NCI-H2171 treated with DMSO at 0.1 percent for 48 hours (cell line): Measurements from ENCODE around the gene PLXDC1.
"Not testable (repeated sequence)": the region's sequence is repeated elsewhere in the genome, so short reads cannot be mapped to it uniquely, and the experiment has no call there.

Source experiments
- DNase-seq: peaks from one replicate; lab custom pipeline; 2025; lab: John Stamatoyannopoulos, UW

Gene PLXDC1

GRCh38 chr17:39063681-39064069, 87.8 kb downstream of the PLXDC1 start:
- no peak for DNase-seq

- DNase-seq, result no peak
Measured at GRCh38 chr17:39062846-39063680, 88.4 kb downstream of the PLXDC1 start.

- DNase-seq, result no peak
Measured at GRCh38 chr17:39058524-39058923, 92.9 kb downstream of the PLXDC1 start.

- DNase-seq, result no peak
Measured at GRCh38 chr17:39057701-39058206, 93.7 kb downstream of the PLXDC1 start.

GRCh38 chr17:39054111-39054645, 97.3 kb downstream of the PLXDC1 start:
- no peak for DNase-seq

- not testable (repeated sequence) for DNase-seq
Measured at GRCh38 chr17:39052423-39052822, 99.0 kb downstream of the PLXDC1 start.

GRCh38 chr17:39051001-39051585, 100.3 kb downstream of the PLXDC1 start:
- DNase-seq, result no peak

- DNase-seq, result no peak
Measured at GRCh38 chr17:39045948-39046679, 105.3 kb downstream of the PLXDC1 start.

- no peak for DNase-seq
Measured at GRCh38 chr17:39036009-39036408, 115.4 kb downstream of the PLXDC1 start.

- DNase-seq, result not testable (repeated sequence)
Measured at GRCh38 chr17:39035578-39035977, 115.9 kb downstream of the PLXDC1 start.

- DNase-seq, result no peak
Measured at GRCh38 chr17:39028690-39029089, 122.7 kb downstream of the PLXDC1 start.

GRCh38 chr17:39027455-39028035, 123.9 kb downstream of the PLXDC1 start:
- no peak for DNase-seq

- peak; percentile 74 for DNase-seq
Measured at GRCh38 chr17:39026980-39027451, 124.4 kb downstream of the PLXDC1 start.

- DNase-seq, result not testable (repeated sequence)
Measured at GRCh38 chr17:39026346-39026745, 125.1 kb downstream of the PLXDC1 start.

GRCh38 chr17:39022924-39023323, 128.5 kb downstream of the PLXDC1 start:
- DNase-seq, result no peak

- not testable (repeated sequence) for DNase-seq
Measured at GRCh38 chr17:39020037-39020436, 131.4 kb downstream of the PLXDC1 start.

GRCh38 chr17:39018267-39019134, 132.9 kb downstream of the PLXDC1 start:
- no peak for DNase-seq

GRCh38 chr17:39016193-39017153, 135.0 kb downstream of the PLXDC1 start:
- DNase-seq, result no peak

- DNase-seq, result no peak
Measured at GRCh38 chr17:39015546-39015935, 135.9 kb downstream of the PLXDC1 start.
